HG03097 (cell line): Measurements from ENCODE around the gene MAP3K14.
"Not testable (repeated sequence)": the region's sequence is repeated elsewhere in the genome, so short reads cannot be mapped to it uniquely, and the experiment has no call there.

Source experiments
- ATAC-seq: cut with Tn5 transposase; IDR thresholded peaks from one replicate; pipeline ENCODE4 v1.9.1; 2021; ENCODE audit not compliant: unreplicated experiment, low FRiP score

MAP3K14 gene

GRCh38 chr17:45302649-45303173 lies 14.1 kb downstream of the MAP3K14 start:
- peak; percentile 49 for ATAC-seq

GRCh38 chr17:45302220-45302619 lies 14.6 kb downstream of the MAP3K14 start:
- ATAC-seq, result not testable (repeated sequence)

- no peak for ATAC-seq
Observed at GRCh38 chr17:45301674-45302073, 15.1 kb downstream of the MAP3K14 start.

- ATAC-seq, result no peak
Observed at GRCh38 chr17:45300060-45300751, 16.6 kb downstream of the MAP3K14 start.

- no peak for ATAC-seq
Observed at GRCh38 chr17:45299361-45299760, 17.5 kb downstream of the MAP3K14 start.

GRCh38 chr17:45298546-45299285 lies 18.1 kb downstream of the MAP3K14 start:
- ATAC-seq, result no peak

GRCh38 chr17:45296833-45297124 lies 20.0 kb downstream of the MAP3K14 start:
- ATAC-seq, result no peak

- no peak for ATAC-seq
Observed at GRCh38 chr17:45296003-45296832, 20.6 kb downstream of the MAP3K14 start.

- no peak for ATAC-seq
Observed at GRCh38 chr17:45294506-45294905, 22.3 kb downstream of the MAP3K14 start.

- ATAC-seq, result no peak
Observed at GRCh38 chr17:45293413-45294211, 23.2 kb downstream of the MAP3K14 start.

GRCh38 chr17:45292696-45293412 lies 24.0 kb downstream of the MAP3K14 start:
- ATAC-seq, result no peak

- ATAC-seq, result no peak
Observed at GRCh38 chr17:45291171-45291805, 25.5 kb downstream of the MAP3K14 start.

GRCh38 chr17:45290269-45290765 lies 26.5 kb downstream of the MAP3K14 start:
- no peak for ATAC-seq

GRCh38 chr17:45289301-45290268 lies 27.2 kb downstream of the MAP3K14 start:
- no peak for ATAC-seq

- ATAC-seq, result no peak
Observed at GRCh38 chr17:45288825-45289224, 28.0 kb downstream of the MAP3K14 start.

- no peak for ATAC-seq
Observed at GRCh38 chr17:45287526-45288500, 29.0 kb downstream of the MAP3K14 start.

- no peak for ATAC-seq
Observed at GRCh38 chr17:45286286-45286685, 30.5 kb downstream of the MAP3K14 start.
